ENCODE data around the gene AHI1.

Gene AHI1

DNA sequence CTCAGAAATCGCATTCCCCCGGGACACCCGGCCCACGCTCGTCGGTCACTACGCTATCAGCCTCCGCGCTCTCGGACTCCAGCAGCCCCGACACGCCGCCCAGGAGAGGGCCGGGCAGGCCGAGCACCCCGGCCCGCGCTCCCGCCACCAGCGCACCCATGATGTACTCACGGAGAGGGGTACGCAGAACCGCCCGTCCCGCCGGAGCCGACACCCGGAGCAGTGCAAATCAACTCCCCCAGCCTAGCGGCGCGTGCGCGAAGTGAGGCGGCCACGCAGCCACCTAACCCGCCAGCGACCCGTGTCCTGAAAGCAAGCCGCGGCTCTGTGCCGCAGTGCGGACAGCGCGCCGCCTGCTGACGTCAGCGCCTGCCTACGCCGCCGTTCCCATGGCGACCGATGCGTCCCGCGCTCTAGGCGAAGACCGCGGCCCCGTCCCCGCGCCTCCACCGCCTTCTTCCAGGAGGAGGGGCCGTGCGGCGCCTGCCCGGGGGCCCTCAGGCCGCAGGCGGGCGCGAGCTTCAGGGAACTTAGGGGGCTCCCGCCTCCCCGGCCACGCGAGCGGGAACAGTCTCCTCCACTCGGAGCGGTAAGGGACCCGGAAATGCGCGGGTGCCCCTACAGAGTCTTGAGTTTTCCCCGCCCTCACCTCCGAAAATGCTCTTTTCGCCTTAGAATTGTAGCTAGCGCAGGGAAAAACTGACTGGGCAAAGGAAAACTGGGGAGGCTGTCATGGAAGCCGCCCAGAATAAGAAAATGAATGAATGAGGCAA lies at the start of gene AHI1:
AHI1 (minus strand) TSS at position 329 of the 773 bp plus-strand sequence. CDS start 5,503 bp downstream, outside the sequence.
- DNase-seq, result peak; percentile 80

GRCh38 chr6:135546680-135547418 lies 49.3 kb upstream of the AHI1 start:
- DNase-seq, result no peak

GRCh38 chr6:135546206-135546605 lies 48.7 kb upstream of the AHI1 start:
- DNase-seq, result no peak

- no peak for DNase-seq
Observed at GRCh38 chr6:135540207-135540840, 42.8 kb upstream of the AHI1 start.

DNA sequence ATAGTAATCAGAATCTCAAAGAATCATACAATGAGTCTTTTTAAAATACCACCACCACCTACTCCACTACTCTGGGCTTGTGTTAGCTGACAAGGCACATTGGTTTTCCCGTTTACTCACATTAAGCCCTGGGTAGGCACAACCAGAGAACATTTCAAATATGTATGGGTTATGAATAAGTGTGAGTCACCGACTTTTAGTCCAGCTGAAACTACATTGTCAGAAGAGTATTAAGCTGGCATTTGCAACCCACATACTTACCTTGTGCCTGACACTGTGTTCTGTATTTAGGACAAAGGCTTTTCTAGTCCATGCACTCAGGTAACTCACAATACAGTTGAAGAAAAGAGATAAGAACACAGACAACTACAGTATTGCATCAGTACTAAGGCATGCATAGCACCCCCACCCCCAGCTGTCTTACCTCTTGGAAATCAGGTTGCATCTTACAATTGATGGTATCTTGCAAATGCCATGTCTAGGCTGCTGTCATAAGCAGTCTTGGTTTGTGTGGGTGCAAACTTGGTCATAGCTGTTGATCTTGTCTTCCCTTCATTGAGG lies 40.3 kb upstream of the AHI1 start:
- DNase-seq, result no peak

- DNase-seq, result peak; percentile 58
Observed at GRCh38 chr6:135535989-135536414, 38.5 kb upstream of the AHI1 start.

GRCh38 chr6:135534773-135535380 lies 37.3 kb upstream of the AHI1 start:
- no peak for DNase-seq

GRCh38 chr6:135532559-135532958 lies 35.0 kb upstream of the AHI1 start:
- no peak for DNase-seq

DNA sequence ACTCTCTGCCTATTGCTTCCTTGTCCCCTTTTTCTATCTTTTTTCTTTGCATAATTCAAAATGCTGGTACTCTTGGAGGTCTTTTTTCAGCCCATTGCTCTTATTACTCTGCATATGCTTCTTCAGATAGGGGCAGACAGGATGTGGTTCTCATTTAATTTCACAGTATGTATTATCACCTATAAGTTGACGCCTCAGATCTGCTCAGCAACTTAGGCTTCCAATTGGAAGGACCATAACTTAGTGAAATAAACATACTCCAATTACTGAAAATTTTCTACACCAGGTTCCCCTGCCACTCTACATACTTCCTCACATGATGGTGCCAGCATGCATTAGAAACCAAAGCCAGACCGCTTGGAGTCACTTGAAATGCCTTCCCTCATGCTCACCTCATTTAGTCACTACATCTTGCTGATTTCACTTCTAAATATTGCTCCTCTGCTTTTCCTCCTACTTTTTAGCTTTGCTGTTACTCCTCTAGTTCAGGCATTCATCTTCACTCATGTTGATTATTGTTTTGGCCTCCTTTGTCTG lies 34.5 kb upstream of the AHI1 start:
- DNase-seq, result no peak

GRCh38 chr6:135530113-135530512 lies 32.6 kb upstream of the AHI1 start:
- DNase-seq, result no peak

DNA sequence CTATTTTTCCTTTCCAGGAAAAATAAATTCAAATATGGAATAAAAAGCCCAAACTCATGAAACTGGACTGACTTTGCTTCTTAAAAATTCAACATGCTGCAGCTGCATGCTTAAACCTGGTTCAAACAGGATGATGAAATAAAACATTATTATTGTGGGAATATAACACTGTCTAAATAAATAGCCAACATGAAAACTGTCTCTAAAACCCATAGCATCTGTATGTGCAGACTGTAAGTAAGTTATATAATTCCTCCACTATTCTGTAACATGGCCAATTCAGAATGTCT lies 30.4 kb upstream of the AHI1 start:
- DNase-seq, result no peak

DNA sequence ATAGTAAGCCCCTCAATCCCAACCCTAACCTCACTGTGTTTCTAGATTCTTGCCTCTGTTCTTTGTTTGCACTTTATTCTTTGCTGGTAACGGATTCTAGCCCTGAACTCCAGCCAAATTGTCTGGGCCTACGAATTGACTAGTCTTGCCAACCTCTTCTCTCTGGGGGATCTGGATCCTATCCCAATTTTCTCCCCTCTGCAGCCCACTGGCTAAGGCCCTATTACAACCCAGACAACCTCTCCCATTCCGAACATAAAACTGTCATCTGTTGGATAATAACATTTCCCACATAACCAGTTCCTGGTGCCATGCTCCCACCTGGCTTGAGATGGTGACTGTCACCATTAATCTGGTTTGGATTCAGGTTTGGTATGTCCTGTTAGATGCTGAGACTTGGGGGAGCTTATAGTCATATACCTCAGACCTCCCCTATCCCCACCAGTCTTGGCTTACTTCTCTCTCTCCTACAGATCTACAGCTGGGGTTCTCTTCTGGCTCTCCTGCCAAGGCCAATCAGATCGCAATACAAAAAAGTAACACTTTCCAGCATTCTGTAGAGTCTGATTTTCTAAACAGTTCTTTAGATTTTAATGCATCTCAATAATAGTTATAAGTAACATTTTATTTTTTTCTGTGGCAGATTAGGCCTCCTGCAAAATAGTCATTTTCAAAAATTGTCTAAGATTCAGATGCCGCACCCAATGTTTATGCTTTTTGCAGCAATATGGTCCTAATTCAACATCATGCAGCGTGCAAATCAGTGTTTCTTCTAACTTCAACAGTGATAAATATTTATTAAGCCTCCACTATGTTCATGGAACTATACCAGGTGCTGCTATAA lies 29.8 kb upstream of the AHI1 start:
- no peak for DNase-seq

GRCh38 chr6:135525594-135525993 lies 28.1 kb upstream of the AHI1 start:
- no peak for DNase-seq

DNA sequence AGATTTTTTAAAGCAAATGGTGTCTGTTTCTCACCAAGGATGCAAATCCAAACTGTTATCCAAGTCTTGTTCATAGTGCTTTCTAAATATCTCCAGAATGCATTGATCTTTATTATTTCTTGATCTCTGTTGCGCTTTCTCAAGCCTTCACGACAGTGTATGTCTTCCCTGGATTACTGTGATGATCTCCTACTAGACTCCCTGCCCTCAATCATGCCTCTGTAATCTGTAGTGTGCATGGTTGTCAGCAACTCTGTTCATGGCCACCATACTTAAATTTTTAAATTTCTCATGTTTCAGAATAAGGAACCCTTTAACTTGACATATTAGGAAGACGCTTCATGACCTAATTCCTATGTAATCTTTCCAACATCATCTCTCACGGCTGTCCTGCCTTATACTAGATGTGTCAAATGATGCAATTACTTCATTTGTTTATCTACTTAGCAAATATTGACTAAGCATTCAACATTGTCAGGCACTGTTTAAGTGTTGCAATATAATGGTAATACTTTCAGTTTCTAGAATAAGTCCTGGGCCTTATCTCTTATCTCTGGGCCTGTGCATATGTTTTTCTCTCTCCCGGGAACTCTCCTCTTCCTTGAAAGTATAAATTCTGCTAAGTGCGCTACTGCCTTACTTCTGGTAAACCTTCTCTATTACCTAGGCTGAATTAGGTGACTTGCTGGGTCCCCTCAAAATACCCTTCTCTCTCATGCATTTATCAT lies 25.6 kb upstream of the AHI1 start:
- DNase-seq, result no peak

GRCh38 chr6:135521431-135521830 lies 23.9 kb upstream of the AHI1 start:
- DNase-seq, result no peak

GRCh38 chr6:135520781-135521180 lies 23.2 kb upstream of the AHI1 start:
- DNase-seq, result no peak

- no peak for DNase-seq
Observed at GRCh38 chr6:135519348-135519747, 21.8 kb upstream of the AHI1 start.

DNA sequence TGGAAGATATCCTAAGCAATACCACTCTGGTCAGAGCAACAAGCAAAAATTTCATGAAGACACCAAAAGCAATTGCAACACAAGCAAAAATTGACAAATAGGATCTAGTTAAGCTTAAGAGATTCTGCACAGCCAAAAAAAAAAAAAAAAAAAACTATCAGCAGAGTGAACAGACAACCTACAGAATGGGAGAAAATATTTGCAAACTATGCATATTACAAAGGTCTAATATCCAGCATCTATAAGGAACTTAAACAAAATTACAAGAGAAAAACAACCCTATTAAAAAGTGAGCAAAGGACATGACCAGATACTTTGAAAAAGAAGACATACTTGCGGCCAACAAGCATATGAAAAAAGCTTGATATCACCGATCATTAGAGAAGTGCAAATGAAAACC lies 20.0 kb upstream of the AHI1 start:
- no peak for DNase-seq

DNA sequence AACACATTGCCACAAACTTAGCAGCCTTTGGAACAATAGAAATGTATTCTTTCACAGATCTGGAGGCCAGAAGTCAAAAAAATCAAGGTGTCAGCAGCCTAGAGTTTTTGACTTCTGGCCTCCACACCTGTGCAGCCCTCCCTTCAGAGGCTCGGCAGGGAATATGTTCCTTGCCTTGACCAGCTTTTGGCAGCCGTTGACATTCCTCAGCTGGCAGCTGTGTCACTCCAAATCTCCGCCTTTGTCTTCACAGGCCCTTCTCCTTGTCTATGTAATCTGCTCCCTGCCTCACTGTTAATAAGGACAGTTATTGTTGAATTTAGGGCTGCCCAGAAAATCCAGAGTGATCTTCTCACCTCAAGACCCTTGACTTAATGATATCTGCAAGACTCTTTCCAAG lies 17.2 kb upstream of the AHI1 start:
- no peak for DNase-seq

DNA sequence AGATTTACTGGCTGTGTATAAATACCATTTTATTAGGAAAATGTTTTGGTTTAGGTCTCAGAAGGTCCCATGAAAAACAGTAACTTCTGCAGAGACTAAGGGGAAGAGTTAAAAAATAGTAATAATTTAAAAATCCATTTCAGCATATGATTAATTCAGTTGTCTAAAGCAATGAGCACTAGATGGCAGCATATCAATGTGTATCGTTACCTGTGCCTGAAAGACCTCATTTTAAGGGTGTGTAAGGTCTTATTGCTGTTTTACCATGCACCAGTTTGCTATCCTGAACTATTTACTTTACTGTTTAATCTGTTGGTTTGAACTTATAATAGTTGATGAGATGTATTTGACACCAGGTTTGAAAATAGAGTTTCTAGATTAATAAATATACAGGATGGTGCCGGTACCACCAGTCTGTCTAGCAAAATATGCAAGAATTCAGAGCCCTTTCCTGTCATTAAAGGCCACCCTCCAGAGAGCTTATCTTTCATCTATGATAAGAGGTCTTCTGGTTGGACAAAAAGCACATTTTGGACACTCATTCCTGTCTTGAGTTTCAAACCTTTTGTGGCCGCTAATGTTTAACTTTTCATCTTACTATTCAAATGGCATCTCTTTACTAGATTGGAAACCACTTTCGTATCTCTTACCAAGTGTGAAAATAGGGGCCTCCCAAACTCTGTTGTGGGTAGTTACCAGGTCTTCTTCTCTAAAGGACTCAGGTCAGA lies 8.9 kb upstream of the AHI1 start:
- DNase-seq, result peak; percentile 59

DNA sequence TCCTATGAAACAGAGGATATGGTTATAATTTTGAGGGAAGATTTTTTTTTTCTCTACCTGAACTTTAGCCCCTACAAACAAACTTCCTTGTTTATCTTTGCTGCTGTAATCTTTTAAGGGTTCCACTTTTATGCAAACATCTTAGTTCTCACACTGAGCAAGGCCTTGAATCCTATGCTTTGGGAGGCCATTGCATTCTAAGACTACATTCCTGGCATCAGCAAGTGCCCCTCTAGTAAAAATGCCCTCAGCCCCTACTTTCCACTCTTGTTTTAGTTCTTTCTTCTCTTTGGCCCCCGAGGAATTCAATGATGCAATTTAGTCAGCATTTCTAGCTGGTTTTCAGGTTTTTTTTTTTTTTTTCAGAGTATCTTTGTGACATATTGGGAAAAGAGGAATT lies 8.1 kb upstream of the AHI1 start:
- DNase-seq, result no peak
